H1 (cell line): ENCODE results near the gene ELFN1. TPM values are rescaled to one million over a fixed set of nuclear protein-coding genes. Genes with fewer than 3 reads are reported as not detected.

ENCODE experiments used
- SIX5 ChIP-seq: IDR thresholded peaks from 2 replicates; pipeline ENCODE4 v1.6.1; 2011; ENCODE audit warnings: mild to moderate bottlenecking, low read depth, low read length
- polyA plus RNA-seq, 7 experiments: library from polyadenylated mRNA; depleted of rRNA in 3 of 7; stranded (reverse) in 5 of 7; unstranded in 2 of 7; fragments of >200 nt in 5 of 7; fragments of 200-250 nt in 2 of 7; gene quantifications; 1 replicate in 5 of 7; 2 replicates in 1 of 7; 4 replicates in 1 of 7; pipeline versions ENCODE4 v1.2.1 to v1.2.3, GENCODE V29; 2011 to 2013; ENCODE audit warnings: missing spikeins in 2 of 7, mixed read lengths in 2 of 7
- total RNA-seq: library from RNA; stranded (reverse); fragmentation: NEBNext Ultra II Directional; extraction: Animal tissue kit (Norgen Biotek cat#: 25700); gene quantifications from 2 replicates; pipeline ENCODE4 v1.2.1, GENCODE V29; 2021

ELFN1 gene
- total and polyA plus RNA-seq, 2 of the 8 experiments (the other 6 are each of a cell fraction or from before 2014, with no cell fraction given), result 2.0 to 4.5 TPM

DNA sequence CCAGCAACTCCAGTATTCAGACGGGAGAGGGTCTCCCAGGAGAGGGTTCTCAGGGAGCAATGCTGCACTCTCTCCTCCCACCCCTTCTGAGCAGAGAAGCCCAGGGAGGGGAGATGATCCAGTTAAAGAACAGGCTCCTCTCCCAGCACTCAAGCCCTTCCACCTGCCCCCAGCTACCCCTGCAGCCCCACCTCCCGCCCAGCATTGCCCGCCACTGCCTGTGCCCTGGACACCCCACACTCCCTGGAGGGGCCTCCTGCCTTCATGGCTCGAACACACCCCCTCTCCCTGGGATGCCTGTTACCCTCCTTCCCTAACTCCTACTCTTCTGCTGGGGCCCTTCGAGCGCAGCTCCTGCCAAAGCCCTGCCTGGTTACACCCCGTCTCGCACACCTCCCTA lies 66.8 kb downstream of the ELFN1 start (continued):
- TF ChIP-seq SIX5, result no peak
